ENCODE data around the gene WARS2.
"Not testable (repeated sequence)": the region's sequence is repeated elsewhere in the genome, so short reads cannot be mapped to it uniquely, and the experiment has no call there.

Gene WARS2

GRCh38 chr1:119136401-119136800 is 4.1 kb downstream of the WARS2 start:
- DNase-seq, result no peak

GRCh38 chr1:119133987-119134386 is 6.5 kb downstream of the WARS2 start:
- no peak for DNase-seq

GRCh38 chr1:119132179-119132578 is 8.3 kb downstream of the WARS2 start:
- DNase-seq, result no peak

- no peak for DNase-seq
These were observed 14.6 kb downstream of the WARS2 start for GRCh38 chr1:119125874-119126273.

- DNase-seq, result no peak
These were observed 15.7 kb downstream of the WARS2 start for GRCh38 chr1:119124764-119125163.

GRCh38 chr1:119121872-119122271 is 18.6 kb downstream of the WARS2 start:
- not testable (repeated sequence) for DNase-seq

- no peak for DNase-seq
These were observed 23.7 kb downstream of the WARS2 start for GRCh38 chr1:119116725-119117124.

- no peak for DNase-seq
These were observed 24.7 kb downstream of the WARS2 start for GRCh38 chr1:119115736-119116135.

GRCh38 chr1:119115311-119115710 is 25.1 kb downstream of the WARS2 start:
- DNase-seq, result peak in 1 of 2 experiments; percentile 14

- no peak for DNase-seq
These were observed 25.7 kb downstream of the WARS2 start for GRCh38 chr1:119114786-119115185.

GRCh38 chr1:119112791-119113190 is 27.7 kb downstream of the WARS2 start:
- no peak for DNase-seq

- no peak for DNase-seq
These were observed 28.2 kb downstream of the WARS2 start for GRCh38 chr1:119112244-119112643.

GRCh38 chr1:119108988-119109387 is 31.5 kb downstream of the WARS2 start:
- DNase-seq, result no peak

GRCh38 chr1:119103764-119104163 is 36.7 kb downstream of the WARS2 start:
- DNase-seq, result no peak

- DNase-seq, result no peak
These were observed 38.4 kb downstream of the WARS2 start for GRCh38 chr1:119102051-119102450.

- DNase-seq, result no peak
These were observed 38.9 kb downstream of the WARS2 start for GRCh38 chr1:119101563-119101962.

- DNase-seq, result no peak
These were observed 40.7 kb downstream of the WARS2 start for GRCh38 chr1:119099775-119100174.

- no peak for DNase-seq
These were observed 43.1 kb downstream of the WARS2 start for GRCh38 chr1:119097380-119097779.

- no peak for DNase-seq
These were observed 46.7 kb downstream of the WARS2 start for GRCh38 chr1:119093721-119094120.

- no peak for DNase-seq
These were observed 48.8 kb downstream of the WARS2 start for GRCh38 chr1:119091618-119092017.

- DNase-seq, result no peak
These were observed 50.2 kb downstream of the WARS2 start for GRCh38 chr1:119090250-119090649.

- DNase-seq, result no peak
These were observed 53.6 kb downstream of the WARS2 start for GRCh38 chr1:119086830-119087229.

- DNase-seq, result no peak
These were observed 55.7 kb downstream of the WARS2 start for GRCh38 chr1:119084798-119085197.

- no peak for DNase-seq
These were observed 56.5 kb downstream of the WARS2 start for GRCh38 chr1:119083980-119084379.

GRCh38 chr1:119083479-119083878 is 57.0 kb downstream of the WARS2 start:
- no peak for DNase-seq

GRCh38 chr1:119081700-119082099 is 58.8 kb downstream of the WARS2 start:
- DNase-seq, result no peak
